ENCODE measurements around the gene DYNC2H1. TPM values are rescaled to one million over a fixed set of nuclear protein-coding genes. Genes with fewer than 3 reads are reported as not detected.

The DYNC2H1 gene
- total RNA-seq, 1 donor from 2014 or later = 25.3 TPM

GRCh38 chr11:103491777-103492176 lies 382.6 kb downstream of the DYNC2H1 start:
- no peak overlapping the region for H3K4me3 ChIP-seq
- no peaks in the 10 kb centered on the region for H3K36me3 ChIP-seq
- no peak overlapping the region for H3K27ac ChIP-seq
- no peak for DNase-seq (ENCODE audit: extremely low spot score in 2 of 2)
- intact Hi-C loops (cut with DNase I) = no loop called here
- H3K27me3 ChIP-seq = no peaks in the 10 kb centered on the region
- no peak for TF ChIP-seq CTCF (IDR thresholded peaks at IDR 0.05)
- TF ChIP-seq POLR2AphosphoS5 (IDR thresholded peaks at IDR 0.05; ENCODE audit: insufficient read depth in 1 of 2, low read depth in 1 of 2) = no peak
- TF ChIP-seq POLR2A (IDR thresholded peaks at IDR 0.05) = no peak
- H3K4me1 ChIP-seq = no peaks in the 10 kb centered on the region
- no peaks in the 10 kb centered on the region for H3K9me3 ChIP-seq

- Histone ChIP-seq H3K27ac (no peak overlapping the region), H3K4me3 (no peak overlapping the region), H3K36me3 (no peaks in the 10 kb centered on the region), H3K4me1 (no peaks in the 10 kb centered on the region), H3K27me3 (no peaks in the 10 kb centered on the region), H3K9me3 (no peaks in the 10 kb centered on the region)
- TF ChIP-seq POLR2A (IDR thresholded peaks at IDR 0.05) = no peak
- no peak for TF ChIP-seq POLR2AphosphoS5 (IDR thresholded peaks at IDR 0.05; ENCODE audit: insufficient read depth in 1 of 2, low read depth in 1 of 2)
- no peak for TF ChIP-seq CTCF (IDR thresholded peaks at IDR 0.05)
- intact Hi-C loops (cut with DNase I) = no loop called here
- DNase-seq (ENCODE audit: extremely low spot score in 2 of 2) = no peak
Measured at GRCh38 chr11:103494491-103494890, 385.3 kb downstream of the DYNC2H1 start.

- TF ChIP-seq POLR2A (IDR thresholded peaks at IDR 0.05) (no peak), POLR2AphosphoS5 (IDR thresholded peaks at IDR 0.05; ENCODE audit: insufficient read depth in 1 of 2, low read depth in 1 of 2) (no peak), CTCF (IDR thresholded peaks at IDR 0.05) (no peak)
- H3K27ac ChIP-seq = no peak overlapping the region
- intact Hi-C loops (cut with DNase I) = no loop called here
Measured at GRCh38 chr11:103497268-103497667, 388.0 kb downstream of the DYNC2H1 start.

GRCh38 chr11:103499710-103500340 lies 390.6 kb downstream of the DYNC2H1 start:
- no peaks in the 10 kb centered on the region for H3K27me3 ChIP-seq
- TF ChIP-seq CTCF (IDR thresholded peaks at IDR 0.05) (no peak), POLR2A (IDR thresholded peaks at IDR 0.05) (no peak), POLR2AphosphoS5 (IDR thresholded peaks at IDR 0.05; ENCODE audit: insufficient read depth in 1 of 2, low read depth in 1 of 2) (no peak)
- no peak overlapping the region for H3K27ac ChIP-seq
- H3K36me3 ChIP-seq = no peaks in the 10 kb centered on the region
- intact Hi-C loops (cut with DNase I) = no loop called here
- no peaks in the 10 kb centered on the region for H3K4me1 ChIP-seq
- DNase-seq (ENCODE audit: extremely low spot score in 2 of 2) = no peak
- no peak overlapping the region for H3K4me3 ChIP-seq
- no peaks in the 10 kb centered on the region for H3K9me3 ChIP-seq

More at GRCh38 chr11:103497268-103497667, 388.0 kb downstream of the DYNC2H1 start:
- Histone ChIP-seq H3K36me3 (no peaks in the 10 kb centered on the region), H3K4me1 (no peaks in the 10 kb centered on the region), H3K4me3 (no peak overlapping the region), H3K9me3 (no peaks in the 10 kb centered on the region), H3K27me3 (no peaks in the 10 kb centered on the region)
- no peak for DNase-seq (ENCODE audit: extremely low spot score in 2 of 2)

GRCh38 chr11:103515283-103515682 lies 406.1 kb downstream of the DYNC2H1 start:
- H3K4me3 ChIP-seq = no peak overlapping the region
- DNase-seq (ENCODE audit: extremely low spot score in 2 of 2) = no peak
- intact Hi-C loops (cut with DNase I) = no loop called here
- H3K27me3 ChIP-seq = no peaks in the 10 kb centered on the region
- no peaks in the 10 kb centered on the region for H3K36me3 ChIP-seq
- no peak overlapping the region for H3K27ac ChIP-seq
- no peaks in the 10 kb centered on the region for H3K4me1 ChIP-seq
- no peaks in the 10 kb centered on the region for H3K9me3 ChIP-seq
- no peak for TF ChIP-seq CTCF (IDR thresholded peaks at IDR 0.05)
- no peak for TF ChIP-seq POLR2A (IDR thresholded peaks at IDR 0.05)
- no peak for TF ChIP-seq POLR2AphosphoS5 (IDR thresholded peaks at IDR 0.05; ENCODE audit: insufficient read depth in 1 of 2, low read depth in 1 of 2)
